PC-9 (cell line): ENCODE measurements around the gene RAB31. TPM values are rescaled to one million over a fixed set of nuclear protein-coding genes. Genes with fewer than 3 reads are reported as not detected.

Experiments used
- BruUV-seq: library from RNA; stranded (reverse); fragments of 400-500 nt; replicated peaks from 2 replicates; lab custom pipeline; 2021; lab: Mats Ljungman, UMichigan
- CTCF ChIA-PET: fragments of 300-600 bp; sonication (Branson Sonifier 250); formaldehyde crosslinking; loops from one replicate; lab custom pipeline; 2022; ENCODE audit warnings: antibody characterized with exemption; lab: Charles Lee
- POLR2A ChIA-PET: fragments of 300-600 bp; sonication (Branson Sonifier 250); formaldehyde crosslinking; loops from one replicate; lab custom pipeline; 2022; ENCODE audit warnings: antibody characterized with exemption; ENCODE audit not compliant: unreplicated experiment; lab: Charles Lee
- DNase-seq, 2 experiments: peaks; one replicate each; pipeline versions ENCODE4 v3.0.0 to v3.0.0-alpha.2; 2015 to 2022; ENCODE audit warnings: mixed read lengths in 1 of 2
- H2AFZ ChIP-seq: fragments of 200-600 bp; sonication (generic); 2 replicates; pipeline ENCODE4 v1.8.1; 2017; ENCODE audit warnings: antibody characterized with exemption
- H3F3A ChIP-seq: fragments of 200-600 bp; sonication (generic); 2 replicates; pipeline ENCODE4 v1.8.1; 2017; ENCODE audit warnings: antibody characterized with exemption, mild to moderate bottlenecking, low read depth; ENCODE audit not compliant: insufficient read depth
- H3K27ac ChIP-seq: fragments of 200-600 bp; sonication (generic); 2 replicates; pipeline ENCODE4 v1.6.1; 2016; ENCODE audit warnings: mixed run types
- H3K27me3 ChIP-seq: fragments of 200-600 bp; sonication (generic); 2 replicates; pipeline ENCODE4 v1.6.1; 2016; ENCODE audit warnings: low read depth, mixed run types; ENCODE audit not compliant: insufficient read depth
- H3K36me3 ChIP-seq: fragments of 200-600 bp; sonication (generic); 2 replicates; pipeline ENCODE4 v1.6.1; 2016; ENCODE audit warnings: low read depth, mixed run types
- H3K4me1 ChIP-seq: fragments of 200-600 bp; sonication (generic); replicated peaks from 2 replicates; pipeline ENCODE4 v1.6.1; 2016; ENCODE audit warnings: mixed run types; ENCODE audit not compliant: insufficient read depth
- H3K4me2 ChIP-seq: fragments of 200-600 bp; sonication (generic); 2 replicates; pipeline ENCODE4 v1.6.1; 2017; ENCODE audit warnings: mixed run types
- H3K4me3 ChIP-seq: fragments of 200-600 bp; sonication (generic); 2 replicates; pipeline ENCODE4 v1.6.1; 2016; ENCODE audit warnings: mixed run types
- H3K79me2 ChIP-seq: fragments of 200-600 bp; sonication (generic); 2 replicates; pipeline ENCODE4 v1.6.1; 2017; ENCODE audit warnings: low read depth, mixed run types
- H3K9me2 ChIP-seq: fragments of 200-600 bp; sonication (generic); 2 replicates; pipeline ENCODE4 v1.8.1; 2017; ENCODE audit warnings: mild to moderate bottlenecking; ENCODE audit not compliant: insufficient read depth
- H3K9me3 ChIP-seq: fragments of 200-600 bp; sonication (generic); 2 replicates; pipeline ENCODE4 v1.8.1; 2016; ENCODE audit warnings: low read depth; ENCODE audit not compliant: insufficient read depth
- H4K20me1 ChIP-seq: fragments of 200-600 bp; sonication (generic); 2 replicates; pipeline ENCODE4 v1.8.1; 2017; ENCODE audit not compliant: insufficient read depth
- EZH2 ChIP-seq: fragments of 200-600 bp; sonication (generic); IDR thresholded peaks from 2 replicates; pipeline ENCODE4 v1.8.0; 2017; ENCODE audit warnings: antibody characterized with exemption, low read depth
- intact Hi-C: fragments of 100-400 bp; cut with micrococcal nuclease; formaldehyde crosslinking; loops from one replicate; pipeline ENCODE4 v1.10.0; 2022; ENCODE audit not compliant: unreplicated experiment
- total RNA-seq: library from RNA; stranded (reverse); gene quantifications from 2 replicates; pipeline ENCODE4 v1.2.3, GENCODE V29; 2021
- TF ChIP-seq, protein P1 (sequence below): fragments of 200-600 bp; sonication (generic); conservative IDR thresholded peaks from 2 replicates; pipeline ENCODE4 v1.6.1; 2017; ENCODE audit warnings: mixed run types, antibody characterized with exemption, mild to moderate bottlenecking, moderate library complexity

RAB31 gene
- total RNA-seq, 1 experiment from 2014 or later, result 51.0 TPM

DNA sequence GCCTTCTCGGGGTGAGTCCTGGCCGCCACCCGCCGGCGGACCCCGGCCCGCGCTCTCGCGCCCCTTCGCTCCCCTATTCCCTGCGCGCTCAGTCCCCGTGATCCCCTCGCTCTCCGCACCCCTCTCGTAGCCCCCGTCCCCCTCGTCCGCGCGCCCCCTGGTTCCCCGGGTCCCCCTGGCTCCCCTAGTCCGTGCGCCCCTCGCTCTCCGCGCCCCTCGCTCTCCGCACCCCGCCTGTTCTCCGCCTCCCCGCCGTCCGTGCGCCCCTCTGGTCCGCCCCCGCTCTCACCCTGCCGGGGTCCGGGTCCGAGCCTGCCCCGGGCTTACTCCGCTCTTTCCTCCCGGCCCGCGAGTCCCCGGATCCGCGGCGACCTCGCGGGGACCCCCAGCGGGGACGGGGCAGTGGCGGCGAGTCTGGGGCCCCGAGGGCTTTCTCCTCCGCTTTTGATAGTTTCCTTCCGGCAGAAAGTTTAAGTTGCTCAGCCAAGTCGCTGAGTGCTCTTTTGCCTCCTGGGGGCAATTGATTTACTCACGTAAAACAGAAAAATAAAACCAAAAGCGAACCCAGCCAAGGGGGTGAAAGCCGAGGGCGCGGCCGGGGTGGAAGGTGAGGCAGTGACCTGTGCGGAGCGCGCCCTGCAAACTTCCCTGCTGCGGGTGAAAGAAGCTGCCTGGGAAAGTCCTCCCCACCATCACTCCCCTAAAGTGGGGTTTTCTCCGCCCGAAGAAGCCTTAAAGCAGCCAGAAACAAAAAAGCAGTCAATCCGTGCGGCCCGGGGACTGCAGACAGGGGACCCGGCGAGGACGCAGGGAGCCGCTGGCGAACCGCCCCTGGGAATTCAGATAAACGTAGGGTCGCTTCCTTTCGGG, 568 bp downstream of the RAB31 start:
- CTCF ChIA-PET, result no interaction called here
- H3K79me2 ChIP-seq, result peaks cover 52% of the 10 kb centered on the region
- BruUV-seq, result TSS peak; percentile 36

GRCh38 chr18:9709304-9709877, 1.3 kb downstream of the RAB31 start:
- peaks cover 43% of the 10 kb centered on the region for H3K4me1 ChIP-seq
- POLR2A ChIA-PET, result no interaction called here
- DNase-seq, result peak; percentile 48 to 51
- H3K27me3 ChIP-seq, result no peaks in the 10 kb centered on the region
- 0 out of 2 replicates have a peak, but pooled peaks cover 9% of the 10 kb centered on the region for H3K36me3 ChIP-seq
- TF ChIP-seq EZH2, result no peak
- TF ChIP-seq, protein P1, sequence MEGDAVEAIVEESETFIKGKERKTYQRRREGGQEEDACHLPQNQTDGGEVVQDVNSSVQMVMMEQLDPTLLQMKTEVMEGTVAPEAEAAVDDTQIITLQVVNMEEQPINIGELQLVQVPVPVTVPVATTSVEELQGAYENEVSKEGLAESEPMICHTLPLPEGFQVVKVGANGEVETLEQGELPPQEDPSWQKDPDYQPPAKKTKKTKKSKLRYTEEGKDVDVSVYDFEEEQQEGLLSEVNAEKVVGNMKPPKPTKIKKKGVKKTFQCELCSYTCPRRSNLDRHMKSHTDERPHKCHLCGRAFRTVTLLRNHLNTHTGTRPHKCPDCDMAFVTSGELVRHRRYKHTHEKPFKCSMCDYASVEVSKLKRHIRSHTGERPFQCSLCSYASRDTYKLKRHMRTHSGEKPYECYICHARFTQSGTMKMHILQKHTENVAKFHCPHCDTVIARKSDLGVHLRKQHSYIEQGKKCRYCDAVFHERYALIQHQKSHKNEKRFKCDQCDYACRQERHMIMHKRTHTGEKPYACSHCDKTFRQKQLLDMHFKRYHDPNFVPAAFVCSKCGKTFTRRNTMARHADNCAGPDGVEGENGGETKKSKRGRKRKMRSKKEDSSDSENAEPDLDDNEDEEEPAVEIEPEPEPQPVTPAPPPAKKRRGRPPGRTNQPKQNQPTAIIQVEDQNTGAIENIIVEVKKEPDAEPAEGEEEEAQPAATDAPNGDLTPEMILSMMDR, result no peak
- no peaks in the 10 kb centered on the region for H3K9me3 ChIP-seq
- H3K9me2 ChIP-seq, result no peaks in the 10 kb centered on the region
- H4K20me1 ChIP-seq, result no peaks in the 10 kb centered on the region
- peaks cover 59% of the 10 kb centered on the region for H3K79me2 ChIP-seq
- H3K27ac ChIP-seq, result peak overlapping the region; percentile 2; the same call in 1 of the 2 replicates
- peak overlapping the region; percentile 83 for H3K4me3 ChIP-seq
- no TSS peak for BruUV-seq
- H2AFZ ChIP-seq, result peak overlapping the region; percentile 82
- H3K4me2 ChIP-seq, result peak overlapping the region; percentile 98
- peaks cover 15% of the 10 kb centered on the region; the same call in 1 of the 2 replicates for H3F3A ChIP-seq
- intact Hi-C loops, result loop anchor here (1.0 to 5.0 kb wide), 3 partner anchors 10 to 243 kb away; no protein-coding TSS in a partner anchor
- CTCF ChIA-PET, result no interaction called here

More for the DNA sequence above, 568 bp downstream of the RAB31 start:
- Histone ChIP-seq H4K20me1 (no peaks in the 10 kb centered on the region), H3K4me1 (peaks cover 43% of the 10 kb centered on the region), H3K4me2 (peak overlapping the region; percentile 98), H3F3A (peaks cover 15% of the 10 kb centered on the region; the same call in 1 of the 2 replicates), H3K27me3 (no peaks in the 10 kb centered on the region), H3K9me3 (no peaks in the 10 kb centered on the region), H3K9me2 (no peaks in the 10 kb centered on the region), H3K4me3 (peak overlapping the region; percentile 83), H3K36me3 (0 out of 2 replicates have a peak, but pooled peaks cover 9% of the 10 kb centered on the region), H3K27ac (peak overlapping the region; percentile 2; the same call in 1 of the 2 replicates), H2AFZ (peak overlapping the region; percentile 82)
- intact Hi-C loops, result loop anchor here (1.0 to 5.0 kb wide), 3 partner anchors 11 to 244 kb away; no protein-coding TSS in a partner anchor
- no peak for TF ChIP-seq EZH2
- TF ChIP-seq, protein P1, result no peak
- DNase-seq, result no peak
- POLR2A ChIA-PET, result no interaction called here

DNA sequence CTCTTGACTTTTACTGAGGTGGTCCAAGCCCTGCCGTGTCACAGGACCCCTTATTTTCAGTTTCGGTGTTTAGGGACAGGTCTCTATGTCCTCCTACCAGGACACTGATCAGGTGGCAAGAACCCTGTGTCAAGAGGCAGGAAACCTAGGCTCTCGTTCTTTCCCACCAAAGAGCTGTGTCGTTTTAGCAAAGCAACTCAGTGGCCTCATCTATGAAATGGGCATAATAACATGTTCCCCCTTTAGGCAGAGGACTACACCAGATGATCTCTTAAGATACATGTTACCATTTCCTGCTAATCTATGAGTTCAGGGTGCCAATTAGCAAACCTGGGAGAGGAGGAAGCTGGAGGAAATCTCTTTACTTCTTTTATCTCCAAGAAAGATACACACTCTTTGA, 1.9 kb downstream of the RAB31 start:
- Histone ChIP-seq H3K4me3 (peak overlapping the region; percentile 83; the same call in 1 of the 2 replicates), H3K79me2 (peaks cover 65% of the 10 kb centered on the region), H3K4me2 (peak overlapping the region; percentile 98), H3K36me3 (0 out of 2 replicates have a peak, but pooled peaks cover 9% of the 10 kb centered on the region), H3F3A (peaks cover 15% of the 10 kb centered on the region; the same call in 1 of the 2 replicates), H3K27ac (no peak overlapping the region), H3K27me3 (no peaks in the 10 kb centered on the region), H3K9me2 (no peaks in the 10 kb centered on the region), H2AFZ (no peak overlapping the region), H3K9me3 (no peaks in the 10 kb centered on the region), H3K4me1 (peaks cover 38% of the 10 kb centered on the region), H4K20me1 (no peaks in the 10 kb centered on the region)
- no TSS peak for BruUV-seq
- ChIA-PET CTCF (no interaction called here), POLR2A (no interaction called here)
- no peak for DNase-seq
- intact Hi-C loops, result no loop called here
- TF ChIP-seq EZH2, result no peak
- TF ChIP-seq, protein P1, result no peak
